Liver (tissue), 9 donors: ENCODE data around the gene COPA. TPM values are rescaled to one million over a fixed set of nuclear protein-coding genes. Genes with fewer than 3 reads are reported as not detected.

Experiments used
- DNase-seq: peaks from one replicate; pipeline ENCODE4 v3.0.0-alpha.2; 2017; ENCODE audit warnings: low spot score
- H3K27ac ChIP-seq, 2 donors: one replicate each; pipeline ENCODE4 v1.7.0; 2013; ENCODE audit warnings: inconsistent platforms in 2 of 2, low read length in 2 of 2, control low read depth in 1 of 2, low read depth in 1 of 2, mild to moderate bottlenecking in 1 of 2
- H3K27me3 ChIP-seq, 4 donors: one replicate each; pipeline versions ENCODE4 v1.6.1 to v1.7.0; 2013; ENCODE audit warnings: low read length in 3 of 4, inconsistent platforms in 1 of 4, mild to moderate bottlenecking in 1 of 4, moderate library complexity in 1 of 4; ENCODE audit not compliant: control insufficient read depth in 4 of 4, insufficient read depth in 4 of 4
- H3K36me3 ChIP-seq, 4 donors: one replicate each; pipeline versions ENCODE4 v1.6.1 to v1.7.0; 2013; ENCODE audit warnings: low read length in 3 of 4, mild to moderate bottlenecking in 3 of 4, low read depth in 1 of 4, moderate library complexity in 1 of 4; ENCODE audit not compliant: control insufficient read depth in 4 of 4, insufficient read depth in 3 of 4
- H3K4me1 ChIP-seq, 4 donors: one replicate each; pipeline versions ENCODE4 v1.6.1 to v1.7.0; 2013; ENCODE audit warnings: low read length in 3 of 4, mild to moderate bottlenecking in 3 of 4, moderate library complexity in 1 of 4; ENCODE audit not compliant: control insufficient read depth in 4 of 4, insufficient read depth in 4 of 4
- H3K4me3 ChIP-seq, 3 donors: one replicate each; pipeline versions ENCODE4 v1.6.1 to v1.7.0; 2013; ENCODE audit warnings: low read length in 3 of 3, control low read depth in 1 of 3, low read depth in 1 of 3, mild to moderate bottlenecking in 1 of 3
- H3K9ac ChIP-seq, 2 donors: one replicate each; pipeline ENCODE4 v1.7.0; 2013; ENCODE audit warnings: low read length in 2 of 2, mild to moderate bottlenecking in 2 of 2, moderate library complexity in 2 of 2, control low read depth in 1 of 2, low read depth in 1 of 2
- H3K9me3 ChIP-seq, 4 donors: one replicate each; pipeline versions ENCODE4 v1.6.1 to v1.7.0; 2013; ENCODE audit warnings: low read length in 3 of 4; ENCODE audit not compliant: control insufficient read depth in 4 of 4
- EGR1 ChIP-seq, 2 donors: IDR thresholded peaks; 2 replicates each; pipeline ENCODE4 v1.6.1; 2016 to 2018; ENCODE audit warnings: antibody characterized with exemption in 2 of 2, low read depth in 2 of 2
- FOXA2 ChIP-seq: IDR thresholded peaks from 2 replicates; pipeline ENCODE4 v1.6.1; 2016; ENCODE audit warnings: antibody characterized with exemption
- GABPA ChIP-seq, 2 donors: IDR thresholded peaks in 1 of 2; conservative IDR thresholded peaks in 1 of 2; 2 replicates each; pipeline ENCODE4 v1.6.1; 2016; ENCODE audit warnings: antibody characterized with exemption in 2 of 2, mild to moderate bottlenecking in 1 of 2, moderate library complexity in 1 of 2
- HNF4A ChIP-seq, 2 donors: conservative IDR thresholded peaks; 2 replicates each; pipeline ENCODE4 v1.6.1; 2016; ENCODE audit warnings: antibody characterized with exemption in 2 of 2, mild to moderate bottlenecking in 2 of 2
- HNF4G ChIP-seq: IDR thresholded peaks from 2 replicates; pipeline ENCODE4 v1.6.1; 2016; ENCODE audit warnings: antibody characterized with exemption
- JUND ChIP-seq, 2 donors: IDR thresholded peaks; 2 replicates each; pipeline ENCODE4 v1.6.1; 2016; ENCODE audit warnings: antibody characterized with exemption in 2 of 2
- NR2F2 ChIP-seq: IDR thresholded peaks from 2 replicates; pipeline ENCODE4 v1.6.1; 2016; ENCODE audit warnings: antibody characterized with exemption
- RAD21 ChIP-seq, 2 donors: IDR thresholded peaks; 2 replicates each; pipeline ENCODE4 v1.6.1; 2016; ENCODE audit warnings: antibody characterized with exemption in 2 of 2, mild to moderate bottlenecking in 2 of 2
- RXRA ChIP-seq, 2 donors: IDR thresholded peaks; 2 replicates each; pipeline ENCODE4 v1.6.1; 2017 to 2018; ENCODE audit warnings: antibody characterized with exemption in 2 of 2, mild to moderate bottlenecking in 1 of 2
- SP1 ChIP-seq: IDR thresholded peaks from 2 replicates; pipeline ENCODE4 v1.6.1; 2018; ENCODE audit warnings: antibody characterized with exemption, mild to moderate bottlenecking
- TAF1 ChIP-seq: conservative IDR thresholded peaks from 2 replicates; pipeline ENCODE4 v1.6.1; 2016; ENCODE audit warnings: antibody characterized with exemption, mild to moderate bottlenecking
- YY1 ChIP-seq: IDR thresholded peaks from 2 replicates; pipeline ENCODE4 v1.6.1; 2016; ENCODE audit warnings: antibody characterized with exemption, mild to moderate bottlenecking
- WGBS: extraction: QIAGEN DNeasy Blood & Tissue Kit; methylation state at CpG from one replicate; pipeline ENCODE4 v1.1.7; 2013; 5-methylcytosine and 5-hydroxymethylcytosine counted together
- polyA plus RNA-seq, 2 donors: library from polyadenylated mRNA; stranded (reverse) in 1 of 2; unstranded in 1 of 2; fragments of 200-250 nt in 1 of 2; fragments of >200 nt in 1 of 2; fragmentation: Nextera tagmentation in 1 of 2; extraction: Ambion mirVana in 1 of 2; gene quantifications; one replicate each; pipeline versions ENCODE4 v1.2.1 to v1.2.3, GENCODE V29; 2013 to 2015
- total RNA-seq, 2 donors: library from RNA; depleted of rRNA; stranded (reverse); fragments of >200 nt; gene quantifications; one replicate each; pipeline ENCODE4 v1.2.3, GENCODE V29; 2014
- TF ChIP-seq, protein P1 (sequence below): IDR thresholded peaks from 2 replicates; pipeline ENCODE4 v1.6.1; 2016; ENCODE audit warnings: antibody characterized with exemption
- TF ChIP-seq, protein P2 (sequence below): IDR thresholded peaks from 2 replicates; pipeline ENCODE4 v1.6.1; 2016; ENCODE audit warnings: antibody characterized with exemption
- TF ChIP-seq, protein P3 (sequence below): fragments of 150-350 bp; IDR thresholded peaks from 2 replicates; pipeline ENCODE4 v1.5.1; 2017; ENCODE audit warnings: improper control_type of control experiment, low read depth, low read length; ENCODE audit not compliant: missing input control
- TF ChIP-seq, protein P4 (sequence below): IDR thresholded peaks from 2 replicates; pipeline ENCODE4 v1.6.1; 2016; ENCODE audit warnings: antibody characterized with exemption
- TF ChIP-seq, protein P5 (sequence below): IDR thresholded peaks from 2 replicates; pipeline ENCODE4 v1.6.1; 2016; ENCODE audit warnings: antibody characterized with exemption, mild to moderate bottlenecking
- donor health status: healthy.
- donor health status: healthy.
- donor health status: healthy.
- donor health status: healthy.
- donor health status: healthy.

Gene COPA
- total and polyA plus RNA-seq, 4 donors = 46.8 to 145 (median 75.9) TPM

DNA sequence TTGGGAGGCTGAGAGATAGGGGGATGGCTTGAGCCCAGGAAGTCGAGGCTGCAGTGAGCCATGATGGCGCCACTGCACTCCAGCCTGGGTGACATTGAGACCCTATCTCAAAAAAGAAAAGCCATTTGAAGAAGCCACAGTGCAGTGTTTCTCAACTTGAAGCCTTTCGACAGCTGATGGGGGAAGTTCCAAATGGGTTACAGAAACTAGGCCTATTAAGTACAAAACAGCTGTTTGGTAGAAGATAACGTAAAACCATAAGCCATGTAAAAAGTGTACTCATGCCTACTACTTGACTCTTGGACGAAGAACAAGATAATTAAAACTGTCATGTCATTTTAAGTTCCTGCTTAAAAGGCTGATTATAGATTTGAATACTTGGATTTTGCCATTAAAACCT lies 16.6 kb downstream of the COPA start:
- DNase-seq = no peak
- WGBS = 96% methylated on average over 5 of the region's 5 CpGs
- no peaks in the 10 kb centered on the region for H3K4me1 ChIP-seq
- H3K27ac ChIP-seq = no peak overlapping the region
- no peaks in the 10 kb centered on the region for H3K9me3 ChIP-seq
- H3K4me3 ChIP-seq = no peak overlapping the region
- no peak overlapping the region for H3K9ac ChIP-seq
- no peaks in the 10 kb centered on the region for H3K27me3 ChIP-seq
- peaks cover 34 to 83% (median 73%) of the 10 kb centered on the region in 4 donors for H3K36me3 ChIP-seq
- TF ChIP-seq HNF4A (conservative IDR thresholded peaks at IDR 0.05) (no peak), SP1 (no peak), HNF4G (no peak), TAF1 (no peak)
- TF ChIP-seq, protein P1, sequence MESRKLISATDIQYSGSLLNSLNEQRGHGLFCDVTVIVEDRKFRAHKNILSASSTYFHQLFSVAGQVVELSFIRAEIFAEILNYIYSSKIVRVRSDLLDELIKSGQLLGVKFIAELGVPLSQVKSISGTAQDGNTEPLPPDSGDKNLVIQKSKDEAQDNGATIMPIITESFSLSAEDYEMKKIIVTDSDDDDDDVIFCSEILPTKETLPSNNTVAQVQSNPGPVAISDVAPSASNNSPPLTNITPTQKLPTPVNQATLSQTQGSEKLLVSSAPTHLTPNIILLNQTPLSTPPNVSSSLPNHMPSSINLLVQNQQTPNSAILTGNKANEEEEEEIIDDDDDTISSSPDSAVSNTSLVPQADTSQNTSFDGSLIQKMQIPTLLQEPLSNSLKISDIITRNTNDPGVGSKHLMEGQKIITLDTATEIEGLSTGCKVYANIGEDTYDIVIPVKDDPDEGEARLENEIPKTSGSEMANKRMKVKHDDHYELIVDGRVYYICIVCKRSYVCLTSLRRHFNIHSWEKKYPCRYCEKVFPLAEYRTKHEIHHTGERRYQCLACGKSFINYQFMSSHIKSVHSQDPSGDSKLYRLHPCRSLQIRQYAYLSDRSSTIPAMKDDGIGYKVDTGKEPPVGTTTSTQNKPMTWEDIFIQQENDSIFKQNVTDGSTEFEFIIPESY = no peak
- TF ChIP-seq, protein P2, sequence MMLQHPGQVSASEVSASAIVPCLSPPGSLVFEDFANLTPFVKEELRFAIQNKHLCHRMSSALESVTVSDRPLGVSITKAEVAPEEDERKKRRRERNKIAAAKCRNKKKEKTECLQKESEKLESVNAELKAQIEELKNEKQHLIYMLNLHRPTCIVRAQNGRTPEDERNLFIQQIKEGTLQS = no peak

DNA sequence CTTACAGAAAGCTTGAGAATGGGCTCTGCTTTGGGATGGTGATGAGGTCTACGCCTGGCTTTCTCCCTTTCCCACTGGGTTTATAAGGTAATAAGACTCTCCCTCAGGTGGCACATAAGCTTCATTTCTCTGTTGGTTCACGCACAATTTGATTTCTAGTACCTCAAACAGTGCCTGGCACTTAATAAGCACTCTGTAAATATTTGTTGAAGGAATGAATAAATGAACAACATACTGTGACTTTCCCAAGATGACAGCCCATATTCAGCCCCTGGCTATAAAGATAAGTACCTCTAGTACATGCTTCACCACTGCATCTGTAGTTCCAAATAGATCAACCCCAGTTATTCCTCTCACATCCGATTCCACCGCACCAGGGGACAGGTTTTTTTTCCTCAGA lies 17.8 kb downstream of the COPA start:
- TF ChIP-seq, protein P2 = no peak
- no peak for TF ChIP-seq FOXA2
- TF ChIP-seq HNF4G = no peak
- TF ChIP-seq, protein P3, sequence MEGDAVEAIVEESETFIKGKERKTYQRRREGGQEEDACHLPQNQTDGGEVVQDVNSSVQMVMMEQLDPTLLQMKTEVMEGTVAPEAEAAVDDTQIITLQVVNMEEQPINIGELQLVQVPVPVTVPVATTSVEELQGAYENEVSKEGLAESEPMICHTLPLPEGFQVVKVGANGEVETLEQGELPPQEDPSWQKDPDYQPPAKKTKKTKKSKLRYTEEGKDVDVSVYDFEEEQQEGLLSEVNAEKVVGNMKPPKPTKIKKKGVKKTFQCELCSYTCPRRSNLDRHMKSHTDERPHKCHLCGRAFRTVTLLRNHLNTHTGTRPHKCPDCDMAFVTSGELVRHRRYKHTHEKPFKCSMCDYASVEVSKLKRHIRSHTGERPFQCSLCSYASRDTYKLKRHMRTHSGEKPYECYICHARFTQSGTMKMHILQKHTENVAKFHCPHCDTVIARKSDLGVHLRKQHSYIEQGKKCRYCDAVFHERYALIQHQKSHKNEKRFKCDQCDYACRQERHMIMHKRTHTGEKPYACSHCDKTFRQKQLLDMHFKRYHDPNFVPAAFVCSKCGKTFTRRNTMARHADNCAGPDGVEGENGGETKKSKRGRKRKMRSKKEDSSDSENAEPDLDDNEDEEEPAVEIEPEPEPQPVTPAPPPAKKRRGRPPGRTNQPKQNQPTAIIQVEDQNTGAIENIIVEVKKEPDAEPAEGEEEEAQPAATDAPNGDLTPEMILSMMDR = no peak
- TF ChIP-seq, protein P4, sequence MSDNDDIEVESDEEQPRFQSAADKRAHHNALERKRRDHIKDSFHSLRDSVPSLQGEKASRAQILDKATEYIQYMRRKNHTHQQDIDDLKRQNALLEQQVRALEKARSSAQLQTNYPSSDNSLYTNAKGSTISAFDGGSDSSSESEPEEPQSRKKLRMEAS = no peak
- no peak for TF ChIP-seq NR2F2
- TF ChIP-seq YY1 = no peak
- no peak for TF ChIP-seq SP1
- TF ChIP-seq TAF1 = no peak
- TF ChIP-seq, protein P5, sequence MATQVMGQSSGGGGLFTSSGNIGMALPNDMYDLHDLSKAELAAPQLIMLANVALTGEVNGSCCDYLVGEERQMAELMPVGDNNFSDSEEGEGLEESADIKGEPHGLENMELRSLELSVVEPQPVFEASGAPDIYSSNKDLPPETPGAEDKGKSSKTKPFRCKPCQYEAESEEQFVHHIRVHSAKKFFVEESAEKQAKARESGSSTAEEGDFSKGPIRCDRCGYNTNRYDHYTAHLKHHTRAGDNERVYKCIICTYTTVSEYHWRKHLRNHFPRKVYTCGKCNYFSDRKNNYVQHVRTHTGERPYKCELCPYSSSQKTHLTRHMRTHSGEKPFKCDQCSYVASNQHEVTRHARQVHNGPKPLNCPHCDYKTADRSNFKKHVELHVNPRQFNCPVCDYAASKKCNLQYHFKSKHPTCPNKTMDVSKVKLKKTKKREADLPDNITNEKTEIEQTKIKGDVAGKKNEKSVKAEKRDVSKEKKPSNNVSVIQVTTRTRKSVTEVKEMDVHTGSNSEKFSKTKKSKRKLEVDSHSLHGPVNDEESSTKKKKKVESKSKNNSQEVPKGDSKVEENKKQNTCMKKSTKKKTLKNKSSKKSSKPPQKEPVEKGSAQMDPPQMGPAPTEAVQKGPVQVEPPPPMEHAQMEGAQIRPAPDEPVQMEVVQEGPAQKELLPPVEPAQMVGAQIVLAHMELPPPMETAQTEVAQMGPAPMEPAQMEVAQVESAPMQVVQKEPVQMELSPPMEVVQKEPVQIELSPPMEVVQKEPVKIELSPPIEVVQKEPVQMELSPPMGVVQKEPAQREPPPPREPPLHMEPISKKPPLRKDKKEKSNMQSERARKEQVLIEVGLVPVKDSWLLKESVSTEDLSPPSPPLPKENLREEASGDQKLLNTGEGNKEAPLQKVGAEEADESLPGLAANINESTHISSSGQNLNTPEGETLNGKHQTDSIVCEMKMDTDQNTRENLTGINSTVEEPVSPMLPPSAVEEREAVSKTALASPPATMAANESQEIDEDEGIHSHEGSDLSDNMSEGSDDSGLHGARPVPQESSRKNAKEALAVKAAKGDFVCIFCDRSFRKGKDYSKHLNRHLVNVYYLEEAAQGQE = no peak
- no peak for TF ChIP-seq RXRA (IDR thresholded peaks at IDR 0.05)
- TF ChIP-seq JUND (IDR thresholded peaks at IDR 0.05) = no peak
- no peak for TF ChIP-seq GABPA (IDR thresholded peaks at IDR 0.05 in 1 of 2, conservative IDR thresholded peaks at IDR 0.05 in 1 of 2)
- TF ChIP-seq EGR1 (IDR thresholded peaks at IDR 0.05; ENCODE audit: low read depth in 2 of 2) = no peak
- TF ChIP-seq HNF4A (conservative IDR thresholded peaks at IDR 0.05) = no peak
- no peak for TF ChIP-seq RAD21 (IDR thresholded peaks at IDR 0.05)
- TF ChIP-seq, protein P1 = no peak
- no peak for DNase-seq
- no peaks in the 10 kb centered on the region for H3K27me3 ChIP-seq
- peaks cover 30 to 78% (median 64%) of the 10 kb centered on the region in 4 donors for H3K36me3 ChIP-seq
- no peaks in the 10 kb centered on the region for H3K9me3 ChIP-seq
- no peak overlapping the region for H3K9ac ChIP-seq
- H3K27ac ChIP-seq = no peak overlapping the region
- 93% methylated on average over 4 of the region's 4 CpGs for WGBS
- no peaks in the 10 kb centered on the region for H3K4me1 ChIP-seq
- no peak overlapping the region for H3K4me3 ChIP-seq
